GM12891 (cell line): ENCODE results near the gene FNDC3B. TPM values are rescaled to one million over a fixed set of nuclear protein-coding genes. Genes with fewer than 3 reads are reported as not detected.
A peak's percentile ranks its signal among the peaks of the same experiment; 100 is the strongest.
"Not testable (repeated sequence)": the region's sequence is repeated elsewhere in the genome, so short reads cannot be mapped to it uniquely, and the experiment has no call there.

Experiments used
- DNase-seq: peaks from one replicate; pipeline ENCODE4 v3.0.0; 2011; ENCODE audit warnings: low spot score; ENCODE audit not compliant: insufficient read length
- FAIRE-seq: peaks from 2 replicates; lab custom pipeline; 2011; peaks lifted over from hg19 to GRCh38; lab: Jason Lieb, UNC
- PAX5 ChIP-seq: IDR thresholded peaks from 2 replicates; pipeline ENCODE4 v1.6.1; 2011; ENCODE audit warnings: low read length, moderate library complexity, mild to moderate bottlenecking; ENCODE audit not compliant: insufficient read depth, severe bottlenecking
- POLR2A ChIP-seq: IDR thresholded peaks from 2 replicates; pipeline ENCODE4 v1.6.1; 2011; ENCODE audit warnings: low read depth, low read length, control low read depth
- POLR2AphosphoS5 ChIP-seq: IDR thresholded peaks from 2 replicates; pipeline ENCODE4 v1.6.1; 2011; ENCODE audit warnings: low read depth, low read length, control low read depth
- POU2F2 ChIP-seq: IDR thresholded peaks from 2 replicates; pipeline ENCODE4 v1.6.1; 2011; ENCODE audit warnings: low read depth, mild to moderate bottlenecking, control low read depth, low read length, moderate library complexity
- SPI1 ChIP-seq: IDR thresholded peaks from 2 replicates; pipeline ENCODE4 v1.6.1; 2011; ENCODE audit warnings: low read depth, low read length, control low read depth
- TAF1 ChIP-seq: IDR thresholded peaks from 2 replicates; pipeline ENCODE4 v1.6.1; 2011; ENCODE audit warnings: low read depth, low read length, control low read depth
- polyA plus RNA-seq: library from polyadenylated mRNA; unstranded; fragments of >200 nt; gene quantifications from one replicate; pipeline ENCODE4 v1.2.1, GENCODE V29; 2012; ENCODE audit warnings: low read depth, missing spikeins, inconsistent platforms; ENCODE audit not compliant: missing spikeins

The FNDC3B gene
- 3.1 TPM for polyA plus RNA-seq

- DNase-seq, result peak; percentile 69
- TF ChIP-seq POLR2AphosphoS5 (no peak), TAF1 (peak; percentile 68; the same call in 1 of the 2 replicates), PAX5 (no peak), POU2F2 (0 out of 2 replicates have a peak, but pooled peaks have one; percentile 20), SPI1 (no peak), POLR2A (0 out of 2 replicates have a peak, but pooled peaks have one; percentile 32)
- peak; percentile 83 for FAIRE-seq
These were observed at the start of gene FNDC3B for GRCh38 chr3:172039436-172040077. Gene FNDC3B, plus strand, starts transcription at chr3:172039578. Its CDS starts 72,902 bp downstream, at chr3:172112480.

DNA sequence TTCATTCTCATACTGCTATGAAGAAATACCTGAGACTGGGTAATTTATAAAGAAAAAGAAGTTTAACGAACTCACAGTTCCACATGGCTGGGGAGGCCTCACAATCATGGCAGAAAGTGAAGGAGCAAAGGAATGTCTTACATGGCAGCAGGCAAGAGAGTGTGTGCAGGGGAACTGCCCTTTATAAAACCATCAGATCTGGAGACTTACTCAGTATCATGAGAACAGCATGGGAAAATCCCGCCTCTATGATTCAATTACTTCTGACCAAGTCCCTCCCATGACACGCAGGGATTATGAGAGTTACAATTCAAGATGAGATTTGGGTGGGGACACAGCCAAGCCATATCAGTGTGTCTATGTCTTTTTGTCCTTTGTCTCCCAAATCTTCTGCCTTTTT is 49.1 kb upstream of the FNDC3B start:
- DNase-seq, FAIRE-seq: not testable (repeated sequence)

DNA sequence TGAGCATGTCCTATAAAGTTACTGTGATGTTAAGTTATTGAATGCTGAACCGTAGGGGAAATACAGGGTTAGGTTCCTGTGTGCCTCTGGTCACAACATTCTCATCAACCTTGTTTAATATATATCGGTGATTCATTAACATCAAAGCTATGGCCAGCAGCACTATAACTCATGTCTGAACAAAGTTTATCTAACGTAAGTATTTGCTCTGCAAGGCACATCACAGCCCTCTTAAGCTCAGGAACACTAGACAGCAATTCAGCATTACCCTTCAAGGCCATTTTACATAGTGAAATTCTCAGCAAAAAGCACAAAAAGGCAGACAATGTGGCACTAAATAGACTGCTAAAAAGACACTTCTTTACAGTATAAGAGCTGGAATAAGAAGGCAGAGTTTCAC is 48.2 kb upstream of the FNDC3B start:
- no peak for DNase-seq
- TF ChIP-seq PAX5 (no peak), POLR2AphosphoS5 (no peak), POLR2A (no peak), SPI1 (no peak), POU2F2 (no peak), TAF1 (no peak)
- FAIRE-seq, result no peak

DNA sequence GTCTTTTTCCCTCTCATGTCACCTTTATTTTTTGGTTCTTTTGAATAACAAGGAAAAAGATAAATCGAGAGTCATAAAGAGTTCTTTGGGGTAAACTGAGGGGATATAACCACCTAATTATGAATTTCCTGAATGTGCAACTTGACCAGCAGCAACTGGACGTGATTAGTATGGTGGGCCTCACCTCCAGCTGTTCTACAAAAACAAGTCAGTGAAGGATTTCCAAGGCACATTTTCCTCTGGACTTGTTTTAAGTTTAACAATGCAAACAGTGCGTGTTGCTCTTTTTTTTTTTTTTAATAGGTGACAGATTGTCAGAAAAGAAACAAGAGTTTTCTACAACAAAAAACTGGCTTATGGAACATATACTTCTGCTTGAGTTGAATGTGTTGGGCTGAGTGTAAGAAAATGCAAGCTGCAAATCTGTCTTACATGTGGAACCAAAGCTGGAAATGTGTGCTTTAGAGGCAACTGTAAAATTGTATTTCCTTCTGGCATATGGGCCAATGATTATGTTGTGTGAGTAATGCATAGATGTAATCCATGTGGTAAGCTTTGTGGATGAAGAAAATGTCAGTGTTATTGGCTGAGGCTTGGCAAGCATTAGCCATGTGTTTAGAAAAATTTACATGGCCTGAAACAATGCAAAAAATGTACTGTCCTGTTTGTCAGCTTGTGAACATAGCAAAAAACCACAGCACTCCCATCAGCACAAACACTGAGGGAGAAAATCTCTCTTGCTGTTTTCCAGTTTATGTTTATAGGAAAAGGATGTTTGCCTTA is 44.5 kb upstream of the FNDC3B start:
- DNase-seq (no peak), FAIRE-seq (no peak)
- no peak for TF ChIP-seq TAF1
- no peak for TF ChIP-seq SPI1
- no peak for TF ChIP-seq POLR2AphosphoS5
- TF ChIP-seq POU2F2, result no peak
- TF ChIP-seq PAX5, result no peak
- no peak for TF ChIP-seq POLR2A

- FAIRE-seq, result no peak
- DNase-seq, result no peak
- no peak for TF ChIP-seq TAF1
These were observed 43.9 kb upstream of the FNDC3B start for GRCh38 chr3:171995486-171995885.

- FAIRE-seq (no peak), DNase-seq (no peak)
- TF ChIP-seq POLR2A, result no peak
These were observed 43.1 kb upstream of the FNDC3B start for GRCh38 chr3:171996178-171996817.

DNA sequence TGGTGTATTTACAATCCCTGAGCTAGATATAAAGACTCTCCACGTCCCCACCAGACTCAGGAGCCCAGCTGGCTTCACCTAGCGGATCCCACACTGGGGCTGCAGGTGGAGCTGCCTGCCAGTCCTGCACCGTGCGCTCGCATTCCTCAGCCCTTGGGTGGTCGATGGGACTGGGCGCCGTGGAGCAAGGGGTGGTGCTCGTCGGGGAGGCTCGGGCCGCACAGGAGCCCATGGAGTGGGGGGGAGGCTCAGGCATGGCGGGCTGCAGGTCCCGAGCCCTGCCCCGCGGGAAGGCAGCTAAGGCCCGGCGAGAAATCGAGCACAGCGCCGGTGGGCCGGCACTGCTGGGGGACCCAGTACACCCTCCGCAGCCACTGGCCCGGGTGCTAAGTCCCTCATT is 40.6 kb upstream of the FNDC3B start:
- DNase-seq, FAIRE-seq: not testable (repeated sequence)

GRCh38 chr3:172001616-172002015 is 37.8 kb upstream of the FNDC3B start:
- FAIRE-seq, DNase-seq: not testable (repeated sequence)

GRCh38 chr3:172002512-172003078 is 36.8 kb upstream of the FNDC3B start:
- FAIRE-seq, result no peak
- TF ChIP-seq PAX5 (no peak), POLR2A (no peak), SPI1 (no peak), TAF1 (no peak), POU2F2 (no peak), POLR2AphosphoS5 (no peak)
- DNase-seq, result no peak

GRCh38 chr3:172003146-172003545 is 36.2 kb upstream of the FNDC3B start:
- FAIRE-seq (no peak), DNase-seq (no peak)
- TF ChIP-seq PAX5 (no peak), TAF1 (no peak), POU2F2 (no peak)
